HPDE6-E6E7 (cell line): ENCODE data around the gene AZGP1.
"Not testable (repeated sequence)": the region's sequence is repeated elsewhere in the genome, so short reads cannot be mapped to it uniquely, and the experiment has no call there.

Source experiments
- DNase-seq: peaks from one replicate; pipeline ENCODE4 v3.0.0; 2011; ENCODE audit warnings: missing footprints; ENCODE audit errors: extremely low spot score

The AZGP1 gene

GRCh38 chr7:99952649-99953048 is 23.2 kb downstream of the AZGP1 start:
- not testable (repeated sequence) for DNase-seq

- DNase-seq, result not testable (repeated sequence)
Observed at GRCh38 chr7:99950819-99951218, 25.0 kb downstream of the AZGP1 start.

DNA sequence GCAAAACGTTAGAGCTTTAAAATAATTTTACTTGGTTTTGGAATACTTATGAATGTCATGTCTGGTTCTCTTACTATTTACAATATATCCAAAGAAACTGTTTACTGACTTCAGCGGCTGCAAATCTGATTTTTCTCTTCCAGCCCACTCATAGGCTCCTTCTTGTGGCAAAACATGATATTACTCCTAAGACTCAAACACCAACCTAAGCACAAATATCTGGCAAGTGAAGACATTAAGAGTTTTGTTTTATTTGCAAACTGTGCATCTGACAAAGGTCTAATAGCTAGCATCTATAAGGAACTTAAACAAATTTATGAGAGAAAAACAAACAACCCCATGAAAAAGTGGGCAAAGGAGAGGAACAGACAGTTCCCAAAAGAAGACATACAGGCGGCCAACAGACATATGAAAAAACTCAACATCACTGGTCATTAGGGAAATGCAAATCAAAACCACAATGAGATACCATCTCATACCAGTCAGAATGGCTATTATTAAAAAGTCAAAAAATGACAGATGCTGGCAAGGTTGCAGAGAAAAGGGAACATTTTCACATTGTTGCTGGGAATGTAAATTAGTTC is 26.1 kb downstream of the AZGP1 start:
- DNase-seq, result no peak

DNA sequence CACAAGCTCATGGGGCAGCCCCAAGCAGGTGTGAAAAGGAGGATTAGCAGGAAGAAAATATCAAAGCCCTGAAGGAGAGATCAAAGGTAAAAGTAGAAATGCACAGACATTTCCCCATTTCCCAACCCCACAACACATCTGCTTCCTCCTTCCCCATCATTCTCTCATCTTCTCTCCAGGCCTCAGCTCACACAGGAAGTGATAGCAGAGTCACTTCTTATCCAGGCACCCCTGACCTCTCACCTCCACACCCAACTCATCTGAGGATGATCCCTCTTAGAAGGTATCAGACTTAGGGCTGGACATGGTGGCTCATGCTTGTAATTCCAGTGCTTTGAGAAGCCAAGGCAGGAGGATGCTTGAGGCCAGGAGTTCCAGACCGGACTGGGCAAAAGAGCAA is 28.2 kb downstream of the AZGP1 start:
- no peak for DNase-seq

DNA sequence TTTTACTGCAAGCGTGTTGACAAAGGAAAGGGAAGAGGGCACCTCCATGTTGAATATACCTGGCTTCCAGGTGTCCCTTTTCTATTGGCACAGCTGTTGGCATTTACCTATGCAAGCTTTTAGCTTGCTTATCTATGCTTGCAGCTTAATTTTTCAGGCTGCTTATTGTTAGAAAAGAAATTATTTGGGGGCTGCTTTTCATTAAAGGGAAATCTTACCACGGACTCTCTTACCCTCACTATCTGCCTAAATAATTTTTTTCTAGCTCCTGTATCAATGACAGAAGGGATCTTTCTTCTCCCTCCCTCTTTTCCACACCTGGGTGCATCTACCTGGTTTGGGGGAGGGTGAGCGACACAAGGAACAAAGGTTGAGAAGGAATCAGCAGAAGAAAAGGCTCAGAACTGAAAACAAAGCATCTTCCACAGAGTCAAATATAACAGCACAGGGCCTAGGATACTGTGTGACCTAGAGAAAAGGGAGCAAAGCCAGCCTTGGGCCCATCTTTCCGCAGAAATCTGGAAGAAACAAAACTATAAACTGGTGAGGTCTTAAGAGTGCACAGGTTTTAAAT is 31.2 kb downstream of the AZGP1 start:
- no peak for DNase-seq

DNA sequence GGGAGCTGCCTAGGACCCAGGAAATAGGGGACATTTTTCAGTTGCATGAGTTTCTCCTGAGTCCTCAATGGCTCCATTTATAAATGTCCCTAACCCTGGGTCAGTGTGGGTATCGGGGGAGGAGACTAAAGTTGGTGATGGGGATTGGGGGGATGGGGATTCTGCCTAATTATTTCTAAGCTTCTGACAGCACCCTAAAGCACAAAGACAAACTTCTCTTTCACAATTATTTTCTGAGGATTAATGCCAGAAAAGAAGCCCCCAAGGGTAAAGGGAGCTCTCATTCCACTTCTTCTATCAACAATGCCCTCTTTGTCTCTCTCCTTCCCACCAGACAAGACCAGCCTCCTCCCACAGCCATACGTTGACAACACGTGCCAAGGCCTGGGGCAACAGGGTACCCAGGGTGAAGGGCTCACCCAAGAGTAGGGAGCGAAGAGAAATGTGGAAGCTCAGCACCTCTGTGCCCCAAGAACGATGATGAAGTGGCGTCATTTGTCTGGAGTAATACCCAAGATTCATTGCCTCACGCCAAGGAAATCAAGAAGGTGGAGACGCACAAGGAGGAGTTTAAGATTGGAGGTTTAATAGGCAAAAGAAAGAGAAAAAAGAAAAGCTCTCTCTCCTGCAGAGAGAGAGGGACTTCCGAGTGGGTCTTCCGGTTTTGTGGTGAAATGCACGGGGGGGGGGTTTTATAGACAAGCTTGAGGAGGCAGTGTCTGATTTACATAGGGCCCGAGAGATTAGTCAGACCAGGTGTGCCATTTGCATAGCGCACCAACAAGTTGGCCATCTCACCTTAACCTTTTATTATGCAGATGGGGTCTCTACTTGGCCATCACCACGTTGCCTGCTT is 32.0 kb downstream of the AZGP1 start:
- DNase-seq, result no peak

GRCh38 chr7:99938296-99938695 is 37.5 kb downstream of the AZGP1 start:
- no peak for DNase-seq

- not testable (repeated sequence) for DNase-seq
Observed at GRCh38 chr7:99935009-99935408, 40.8 kb downstream of the AZGP1 start.

GRCh38 chr7:99930376-99930775 is 45.5 kb downstream of the AZGP1 start:
- no peak for DNase-seq

- DNase-seq, result no peak
Observed at GRCh38 chr7:99929730-99930053, 46.1 kb downstream of the AZGP1 start.

GRCh38 chr7:99928994-99929729 is 46.7 kb downstream of the AZGP1 start, which contains the start of gene GJC3:
Gene GJC3, minus strand, starts transcription at chr7:99929620. Its CDS starts 0 bp downstream, at chr7:99929620.
- DNase-seq, result peak; percentile 76

GRCh38 chr7:99928188-99928587 is 47.6 kb downstream of the AZGP1 start:
- no peak for DNase-seq

GRCh38 chr7:99927536-99927935 is 48.3 kb downstream of the AZGP1 start:
- no peak for DNase-seq

DNA sequence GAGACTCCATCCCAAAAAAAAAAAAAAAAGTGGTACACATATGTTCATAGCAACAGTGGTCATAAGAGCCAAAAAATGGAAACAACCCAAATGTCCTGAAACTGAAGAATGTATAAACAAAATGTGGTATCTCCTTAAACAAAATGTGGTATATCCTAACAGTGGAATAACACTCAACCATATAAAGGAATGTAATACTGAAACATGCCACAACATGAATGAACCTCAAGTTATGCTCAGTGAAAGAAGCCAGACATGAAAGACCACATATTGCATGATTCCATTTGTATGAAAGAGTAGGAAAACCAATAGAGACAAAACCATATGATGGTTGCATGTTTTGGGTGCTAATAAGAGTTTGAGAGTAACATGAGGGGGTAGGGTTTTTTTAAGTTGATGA is 49.5 kb downstream of the AZGP1 start:
- DNase-seq, result no peak

DNA sequence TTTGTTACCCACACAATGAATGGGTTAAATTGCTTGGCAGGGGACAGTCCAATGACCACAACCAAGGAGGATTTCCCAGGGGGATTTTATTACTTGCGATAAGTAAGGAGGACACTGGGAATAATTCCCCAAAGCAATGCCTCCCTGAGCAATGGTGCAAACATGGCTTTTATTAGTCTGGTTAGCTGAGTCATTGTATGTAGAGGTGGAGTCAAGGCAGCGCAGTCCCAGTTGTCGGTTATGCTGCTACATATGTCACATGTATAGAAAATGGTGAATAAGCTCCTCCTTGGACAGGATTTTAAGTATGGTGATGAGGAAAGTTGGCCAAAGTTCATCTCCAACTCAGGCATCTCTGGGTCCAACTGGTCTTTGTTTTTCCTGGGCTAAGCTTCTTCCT is 52.6 kb downstream of the AZGP1 start:
- no peak for DNase-seq

DNA sequence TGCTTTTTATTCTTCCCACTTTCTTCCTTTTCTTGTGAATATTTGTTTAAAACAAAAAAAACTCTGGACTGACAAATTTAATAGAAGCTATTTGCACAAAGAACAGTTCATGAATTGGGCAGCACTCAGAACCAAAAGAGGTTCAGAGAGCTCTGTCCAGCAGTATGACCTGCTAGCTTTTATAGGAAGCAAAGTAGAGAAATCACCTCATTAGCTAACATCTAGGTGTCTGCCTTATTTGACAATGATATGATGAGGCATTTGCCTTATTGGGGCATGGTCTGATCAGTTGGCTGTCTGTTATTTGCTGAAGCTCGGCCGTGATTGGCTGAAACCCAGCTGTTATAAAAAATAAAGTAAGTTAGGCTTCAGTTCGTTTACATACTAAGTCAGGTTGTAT is 55.7 kb downstream of the AZGP1 start:
- no peak for DNase-seq

DNA sequence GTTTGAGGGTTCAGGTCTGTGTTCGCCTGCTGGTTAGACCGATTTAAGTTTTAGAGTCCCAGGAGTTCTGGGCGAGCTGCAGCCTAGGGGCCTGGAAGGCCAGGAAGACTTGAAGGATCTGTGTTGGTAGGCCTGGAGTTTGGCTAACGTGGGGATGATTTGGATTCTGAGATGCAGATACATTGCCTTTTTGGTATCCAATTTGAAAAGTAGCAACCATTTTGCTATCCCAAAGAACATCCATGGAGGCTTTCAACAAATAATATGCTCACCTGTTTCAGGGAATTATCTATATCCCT is 56.1 kb downstream of the AZGP1 start:
- no peak for DNase-seq

GRCh38 chr7:99918959-99919813 is 56.6 kb downstream of the AZGP1 start, which contains the start of gene TRIM4:
Gene TRIM4, minus strand, starts transcription at chr7:99919530. Its CDS starts 129 bp downstream, at chr7:99919401.
- DNase-seq, result peak; percentile 80
